ENCODE data around the gene KSR2. TPM values are rescaled to one million over a fixed set of nuclear protein-coding genes. Genes with fewer than 3 reads are reported as not detected.
"Not testable (repeated sequence)": the region's sequence is repeated elsewhere in the genome, so short reads cannot be mapped to it uniquely, and the experiment has no call there.

The KSR2 gene
- total RNA-seq, 1 donor from 2014 or later, result under 0.01 TPM

GRCh38 chr12:117892441-117892840 is 76.3 kb downstream of the KSR2 start:
- intact Hi-C loops (cut with micrococcal nuclease), result no loop called here

- intact Hi-C loops (cut with micrococcal nuclease), result not testable (repeated sequence)
These were observed 77.5 kb downstream of the KSR2 start for GRCh38 chr12:117891265-117891664.

GRCh38 chr12:117890644-117891043 is 78.1 kb downstream of the KSR2 start:
- intact Hi-C loops (cut with micrococcal nuclease), result no loop called here

GRCh38 chr12:117890137-117890536 is 78.7 kb downstream of the KSR2 start:
- intact Hi-C loops (cut with micrococcal nuclease), result no loop called here

- intact Hi-C loops (cut with micrococcal nuclease), result no loop called here
These were observed 79.7 kb downstream of the KSR2 start for GRCh38 chr12:117889098-117889497.

- intact Hi-C loops (cut with micrococcal nuclease), result no loop called here
These were observed 83.6 kb downstream of the KSR2 start for GRCh38 chr12:117885211-117885610.

- intact Hi-C loops (cut with micrococcal nuclease), result no loop called here
These were observed 84.6 kb downstream of the KSR2 start for GRCh38 chr12:117884161-117884560.

- intact Hi-C loops (cut with micrococcal nuclease), result no loop called here
These were observed 86.1 kb downstream of the KSR2 start for GRCh38 chr12:117882603-117883184.

- intact Hi-C loops (cut with micrococcal nuclease), result no loop called here
These were observed 86.6 kb downstream of the KSR2 start for GRCh38 chr12:117882181-117882580.

GRCh38 chr12:117881517-117881916 is 87.3 kb downstream of the KSR2 start:
- intact Hi-C loops (cut with micrococcal nuclease), result no loop called here

GRCh38 chr12:117878605-117879004 is 90.2 kb downstream of the KSR2 start:
- intact Hi-C loops (cut with micrococcal nuclease), result loop anchor here (5.0 to 10.0 kb wide), 2 partner anchors 139 to 306 kb away; partner anchors contain the start of gene RFC5

- intact Hi-C loops (cut with micrococcal nuclease), result loop anchor here (5.0 to 10.0 kb wide), 2 partner anchors 141 to 308 kb away; partner anchors contain the start of gene RFC5
These were observed 92.4 kb downstream of the KSR2 start for GRCh38 chr12:117876436-117876816.

- intact Hi-C loops (cut with micrococcal nuclease), result loop anchor here (1.0 to 10.0 kb wide), 6 partner anchors 141 to 309 kb away; partner anchors contain the start of genes PEBP1 and RFC5
These were observed 92.9 kb downstream of the KSR2 start for GRCh38 chr12:117875744-117876435.

- intact Hi-C loops (cut with micrococcal nuclease), result loop anchor here (1.0 to 10.0 kb wide), 6 partner anchors 142 to 310 kb away; partner anchors contain the start of genes PEBP1 and RFC5
These were observed 93.9 kb downstream of the KSR2 start for GRCh38 chr12:117874842-117875434.

GRCh38 chr12:117874198-117874597 is 94.6 kb downstream of the KSR2 start:
- intact Hi-C loops (cut with micrococcal nuclease), result loop anchor here (2.0 to 10.0 kb wide), 3 partner anchors 247 to 311 kb away; partner anchors contain the start of gene PEBP1

GRCh38 chr12:117872546-117873169 is 96.1 kb downstream of the KSR2 start:
- intact Hi-C loops (cut with micrococcal nuclease), result loop anchor here (10.0 kb wide), 1 partner anchor 312 kb away; no protein-coding TSS in a partner anchor

GRCh38 chr12:117869551-117869950 is 99.2 kb downstream of the KSR2 start:
- intact Hi-C loops (cut with micrococcal nuclease), result no loop called here

- intact Hi-C loops (cut with micrococcal nuclease), result no loop called here
These were observed 101.4 kb downstream of the KSR2 start for GRCh38 chr12:117867348-117867747.

GRCh38 chr12:117865505-117865904 is 103.3 kb downstream of the KSR2 start:
- intact Hi-C loops (cut with micrococcal nuclease), result no loop called here

- intact Hi-C loops (cut with micrococcal nuclease), result no loop called here
These were observed 105.6 kb downstream of the KSR2 start for GRCh38 chr12:117863002-117863709.

- intact Hi-C loops (cut with micrococcal nuclease), result no loop called here
These were observed 107.1 kb downstream of the KSR2 start for GRCh38 chr12:117861691-117862090.
